T-helper 2 cell treated with Interferon-gamma antibody and Interleukin-4, amounts not matched to agents 5 μg/mL and 100 μg/mL, for 36 hours (primary cell): ENCODE results near the gene MED29.

Experiments used
- DNase-seq: peaks from one replicate; pipeline ENCODE4 v3.0.0; 2021; ENCODE audit warnings: low spot score
- H3K27ac Mint-ChIP-seq: one replicate; pipeline ENCODE4 v1.8.0; 2021; ENCODE audit warnings: mild to moderate bottlenecking, mixed read lengths
- H3K27me3 Mint-ChIP-seq: one replicate; pipeline ENCODE4 v1.8.0; 2021; ENCODE audit warnings: low read depth, mixed read lengths
- H3K36me3 Mint-ChIP-seq: one replicate; pipeline ENCODE4 v1.8.0; 2021; ENCODE audit warnings: low read depth, mixed read lengths
- H3K4me1 Mint-ChIP-seq: one replicate; pipeline ENCODE4 v1.8.0; 2021; ENCODE audit warnings: low read depth, mixed read lengths
- H3K4me3 Mint-ChIP-seq: one replicate; pipeline ENCODE4 v1.8.0; 2022; ENCODE audit warnings: mild to moderate bottlenecking, moderate library complexity, mixed read lengths
- H3K9me3 Mint-ChIP-seq: one replicate; pipeline ENCODE4 v1.8.0; 2021; ENCODE audit warnings: mixed read lengths

Gene MED29

GRCh38 chr19:39432677-39433025 lies 41.5 kb downstream of the MED29 start:
- peaks cover 37% of the 10 kb centered on the region for H3K4me1 Mint-ChIP-seq
- DNase-seq = no peak
- peak overlapping the region; percentile 60 for H3K27ac Mint-ChIP-seq
- H3K4me3 Mint-ChIP-seq = peak overlapping the region; percentile 40
- H3K27me3 Mint-ChIP-seq = no peaks in the 10 kb centered on the region
- no peaks in the 10 kb centered on the region for H3K9me3 Mint-ChIP-seq
- peaks cover 37% of the 10 kb centered on the region for H3K36me3 Mint-ChIP-seq

DNA sequence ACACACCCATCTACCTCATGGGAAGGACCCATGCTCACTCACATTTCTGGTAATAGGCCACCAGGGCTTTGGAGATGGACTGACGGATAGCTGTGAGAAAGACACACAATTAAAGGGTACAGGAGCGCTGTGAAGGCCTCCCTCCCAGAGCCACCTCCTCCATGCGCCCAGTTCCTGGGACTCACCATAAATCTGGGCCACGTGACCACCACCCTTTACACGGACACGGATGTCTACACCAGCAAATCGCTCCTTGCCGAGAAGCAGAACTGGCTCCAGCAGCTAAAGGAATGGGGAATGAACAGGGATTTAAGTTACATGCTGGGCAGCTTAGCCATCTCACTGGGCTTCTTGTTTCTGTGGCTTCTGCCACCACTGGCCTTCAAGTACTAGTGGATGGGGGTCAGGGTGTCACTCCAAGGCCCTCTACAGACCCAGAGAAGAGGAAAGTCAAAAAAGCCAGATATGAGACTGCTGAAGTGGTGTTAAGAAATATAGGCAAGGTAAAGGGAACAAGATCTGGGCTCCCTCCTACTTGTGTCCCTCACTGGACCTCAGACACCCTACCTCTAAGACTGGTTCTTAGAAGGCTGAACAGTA lies 42.4 kb downstream of the MED29 start:
- peak overlapping the region; percentile 96 for H3K4me3 Mint-ChIP-seq

DNA sequence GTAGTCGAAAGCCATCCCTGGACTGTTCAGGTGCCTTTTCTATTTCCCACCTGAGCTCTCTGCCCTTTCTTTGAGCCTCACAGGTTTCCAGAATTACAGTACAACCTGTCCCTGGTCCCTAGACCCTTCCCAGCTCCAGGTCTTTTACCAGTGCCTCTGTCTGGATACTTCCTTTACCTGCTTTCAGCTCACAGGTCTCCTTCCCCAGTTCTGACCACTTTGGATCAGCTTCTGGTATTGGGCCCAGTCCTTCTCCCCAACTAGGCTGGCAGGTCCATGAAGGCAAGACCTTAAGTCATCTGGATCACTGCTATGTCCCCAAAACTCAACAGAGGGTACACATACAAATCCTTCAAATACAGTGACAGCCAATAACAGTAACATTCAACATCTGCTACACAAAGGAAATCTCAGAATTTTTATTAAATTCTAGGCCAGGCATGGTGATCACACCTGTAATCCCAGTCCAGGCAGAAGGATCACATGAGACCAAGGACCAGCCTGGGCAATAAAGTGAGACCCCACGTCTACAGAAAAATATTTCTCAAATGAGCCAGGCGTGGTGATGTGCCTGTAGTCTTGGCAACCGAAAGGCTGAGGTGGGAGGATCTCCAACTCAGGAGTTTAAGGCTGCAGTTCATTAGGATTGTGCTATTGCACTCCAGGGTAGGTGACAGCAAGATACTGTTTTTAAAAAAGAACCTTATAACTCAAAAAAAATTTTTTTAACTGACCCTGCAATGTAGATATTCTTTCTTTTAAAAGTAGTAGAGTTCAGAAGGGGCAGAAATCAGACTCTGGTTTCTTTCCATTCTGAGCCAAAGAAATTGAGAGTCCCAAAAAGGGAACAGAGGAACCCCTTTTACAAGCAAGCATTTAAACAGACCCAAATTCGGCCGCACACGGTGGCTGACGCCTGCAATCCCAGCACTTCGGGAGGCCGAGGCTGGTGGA lies 43.2 kb downstream of the MED29 start:
- no peak for DNase-seq
- H3K4me1 Mint-ChIP-seq = peaks cover 37% of the 10 kb centered on the region
- peak overlapping the region; percentile 96 for H3K4me3 Mint-ChIP-seq
- H3K9me3 Mint-ChIP-seq = no peaks in the 10 kb centered on the region
- H3K36me3 Mint-ChIP-seq = peaks cover 37% of the 10 kb centered on the region
- H3K27ac Mint-ChIP-seq = peak overlapping the region; percentile 98
- no peaks in the 10 kb centered on the region for H3K27me3 Mint-ChIP-seq

More for the DNA sequence above, 42.4 kb downstream of the MED29 start:
- no peak for DNase-seq
- H3K4me1 Mint-ChIP-seq = peaks cover 37% of the 10 kb centered on the region
- H3K27ac Mint-ChIP-seq = peak overlapping the region; percentile 70
- no peaks in the 10 kb centered on the region for H3K27me3 Mint-ChIP-seq
- H3K36me3 Mint-ChIP-seq = peaks cover 37% of the 10 kb centered on the region
- H3K9me3 Mint-ChIP-seq = no peaks in the 10 kb centered on the region

- peak within 1 kb of the TSS; percentile 98 for H3K27ac Mint-ChIP-seq
- peaks cover 37% of the 10 kb centered on the region for H3K36me3 Mint-ChIP-seq
- H3K9me3 Mint-ChIP-seq = no peaks in the 10 kb centered on the region
- peak; percentile 99 for DNase-seq
- H3K4me1 Mint-ChIP-seq = peaks cover 42% of the 10 kb centered on the region
- no peaks in the 10 kb centered on the region for H3K27me3 Mint-ChIP-seq
- peak within 1 kb of the TSS; percentile 96 for H3K4me3 Mint-ChIP-seq
These were observed 44.5 kb downstream of the MED29 start, which contains the start of gene RPS16 for GRCh38 chr19:39435499-39436349. RPS16 (minus strand) TSS chr19:39435949; CDS start chr19:39435895, 54 bp downstream.

DNA sequence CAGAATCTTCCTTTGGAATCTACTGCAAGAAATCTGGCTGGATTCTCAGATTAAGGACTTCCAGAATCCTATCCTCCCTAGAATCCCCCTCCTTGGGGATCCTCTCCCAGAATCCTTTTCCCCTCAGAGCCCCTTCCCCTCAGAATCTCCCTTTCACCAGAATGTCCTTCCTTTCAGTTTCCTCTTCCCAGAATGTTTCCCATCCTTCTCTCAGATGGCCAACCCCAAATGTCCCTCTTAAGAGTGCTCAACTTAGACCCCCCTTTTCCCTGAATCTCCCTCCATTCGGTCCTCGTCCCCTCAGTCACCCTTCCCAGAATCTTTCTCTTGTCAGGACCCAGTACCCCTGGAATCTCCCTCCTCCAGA lies 45.2 kb downstream of the MED29 start:
- peaks cover 37% of the 10 kb centered on the region for H3K4me1 Mint-ChIP-seq
- H3K36me3 Mint-ChIP-seq = peaks cover 35% of the 10 kb centered on the region
- no peaks in the 10 kb centered on the region for H3K27me3 Mint-ChIP-seq

GRCh38 chr19:39438270-39438934 lies 47.2 kb downstream of the MED29 start:
- no peak overlapping the region for H3K4me3 Mint-ChIP-seq

More for the DNA sequence above, 45.2 kb downstream of the MED29 start:
- Mint-ChIP-seq H3K4me3 (peak overlapping the region; percentile 96), H3K9me3 (no peaks in the 10 kb centered on the region), H3K27ac (peak overlapping the region; percentile 98)
- no peak for DNase-seq

GRCh38 chr19:39444598-39445195 lies 53.5 kb downstream of the MED29 start:
- Mint-ChIP-seq H3K36me3 (peaks cover 38% of the 10 kb centered on the region), H3K27me3 (no peaks in the 10 kb centered on the region), H3K4me3 (peak overlapping the region; percentile 96), H3K4me1 (peaks cover 40% of the 10 kb centered on the region), H3K27ac (peak overlapping the region; percentile 99), H3K9me3 (no peaks in the 10 kb centered on the region)
- DNase-seq = no peak

More at GRCh38 chr19:39438270-39438934, 47.2 kb downstream of the MED29 start:
- Mint-ChIP-seq H3K4me1 (peaks cover 33% of the 10 kb centered on the region), H3K9me3 (no peaks in the 10 kb centered on the region), H3K36me3 (peaks cover 23% of the 10 kb centered on the region), H3K27ac (no peak overlapping the region), H3K27me3 (no peaks in the 10 kb centered on the region)
- no peak for DNase-seq

- H3K27ac Mint-ChIP-seq = peak within 1 kb of the TSS; percentile 99
- H3K4me3 Mint-ChIP-seq = peak within 1 kb of the TSS; percentile 96
- H3K9me3 Mint-ChIP-seq = no peaks in the 10 kb centered on the region
- H3K27me3 Mint-ChIP-seq = no peaks in the 10 kb centered on the region
- peaks cover 38% of the 10 kb centered on the region for H3K36me3 Mint-ChIP-seq
- DNase-seq = peak; percentile 96
- H3K4me1 Mint-ChIP-seq = peaks cover 38% of the 10 kb centered on the region
These were observed 54.3 kb downstream of the MED29 start, which contains the start of gene SUPT5H for GRCh38 chr19:39445196-39446111. SUPT5H (plus strand) TSS chr19:39445582; CDS start chr19:39445891, 309 bp downstream.

DNA sequence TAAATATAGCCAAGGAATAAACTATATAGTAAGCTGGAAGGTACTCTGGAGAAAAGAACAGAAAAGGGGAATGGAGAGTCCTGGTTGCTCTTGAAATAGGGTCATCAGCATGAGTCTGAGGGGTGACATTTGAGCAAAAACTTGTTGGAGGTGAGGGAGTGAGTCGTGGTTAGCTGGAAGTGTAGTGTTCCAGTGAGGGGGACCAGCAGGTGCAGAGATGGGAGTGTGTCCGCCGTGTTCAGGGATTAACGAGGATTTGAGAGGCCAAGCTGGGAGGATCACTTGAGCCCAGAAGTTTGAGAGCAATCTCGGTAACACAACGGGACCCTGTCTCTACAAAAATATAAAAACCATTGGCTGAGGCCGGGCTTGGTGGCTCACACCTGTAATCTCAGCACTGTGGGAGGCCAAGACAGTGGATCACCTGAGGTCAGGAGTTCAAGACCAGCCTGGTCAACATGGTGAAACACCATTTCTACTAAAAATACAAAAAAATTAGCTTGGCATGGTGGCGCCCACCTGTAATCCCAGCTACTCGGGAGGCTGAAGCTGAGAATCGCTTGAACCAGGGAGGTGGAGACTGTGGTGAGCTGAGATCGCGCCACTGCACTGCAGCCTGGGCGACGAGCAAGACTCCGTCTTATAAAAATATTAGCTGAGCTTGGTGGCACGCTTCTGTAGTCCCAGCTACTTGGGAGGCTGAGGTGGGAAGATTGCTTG lies 55.3 kb downstream of the MED29 start:
- H3K27ac Mint-ChIP-seq = peak overlapping the region; percentile 99
- DNase-seq = no peak
- H3K27me3 Mint-ChIP-seq = no peaks in the 10 kb centered on the region
- peaks cover 40% of the 10 kb centered on the region for H3K4me1 Mint-ChIP-seq
- H3K36me3 Mint-ChIP-seq = peaks cover 39% of the 10 kb centered on the region
- no peaks in the 10 kb centered on the region for H3K9me3 Mint-ChIP-seq
- H3K4me3 Mint-ChIP-seq = peak overlapping the region; percentile 96

GRCh38 chr19:39448271-39448670 lies 57.1 kb downstream of the MED29 start:
- no peak for DNase-seq
- Mint-ChIP-seq H3K27me3 (no peaks in the 10 kb centered on the region), H3K9me3 (no peaks in the 10 kb centered on the region), H3K27ac (peak overlapping the region; percentile 77), H3K4me3 (peak overlapping the region; percentile 96), H3K4me1 (peaks cover 50% of the 10 kb centered on the region), H3K36me3 (peaks cover 53% of the 10 kb centered on the region)

GRCh38 chr19:39449116-39449797 lies 58.1 kb downstream of the MED29 start:
- no peaks in the 10 kb centered on the region for H3K9me3 Mint-ChIP-seq
- H3K4me1 Mint-ChIP-seq = peaks cover 50% of the 10 kb centered on the region
- H3K4me3 Mint-ChIP-seq = peak overlapping the region; percentile 59
- H3K36me3 Mint-ChIP-seq = peaks cover 57% of the 10 kb centered on the region
- H3K27me3 Mint-ChIP-seq = no peaks in the 10 kb centered on the region
- DNase-seq = no peak
- peak overlapping the region; percentile 88 for H3K27ac Mint-ChIP-seq
